Fibroblast of pulmonary artery (primary cell): ENCODE data around the gene AARS2.

ENCODE experiments used
- DNase-seq: peaks from one replicate; pipeline ENCODE4 v3.0.0-alpha.2; 2010; ENCODE audit warnings: low read depth
- H3K4me3 ChIP-seq: replicated peaks from 2 replicates; pipeline ENCODE4 v1.5.1; 2011; ENCODE audit warnings: low read depth, mild to moderate bottlenecking, control low read depth, low read length, moderate library complexity
- TF ChIP-seq, protein P1 (sequence below): IDR thresholded peaks from 2 replicates; pipeline ENCODE4 v1.5.1; 2011; ENCODE audit warnings: mild to moderate bottlenecking, control low read depth, low read length, inconsistent platforms; ENCODE audit errors: missing control alignments

AARS2 gene

DNA sequence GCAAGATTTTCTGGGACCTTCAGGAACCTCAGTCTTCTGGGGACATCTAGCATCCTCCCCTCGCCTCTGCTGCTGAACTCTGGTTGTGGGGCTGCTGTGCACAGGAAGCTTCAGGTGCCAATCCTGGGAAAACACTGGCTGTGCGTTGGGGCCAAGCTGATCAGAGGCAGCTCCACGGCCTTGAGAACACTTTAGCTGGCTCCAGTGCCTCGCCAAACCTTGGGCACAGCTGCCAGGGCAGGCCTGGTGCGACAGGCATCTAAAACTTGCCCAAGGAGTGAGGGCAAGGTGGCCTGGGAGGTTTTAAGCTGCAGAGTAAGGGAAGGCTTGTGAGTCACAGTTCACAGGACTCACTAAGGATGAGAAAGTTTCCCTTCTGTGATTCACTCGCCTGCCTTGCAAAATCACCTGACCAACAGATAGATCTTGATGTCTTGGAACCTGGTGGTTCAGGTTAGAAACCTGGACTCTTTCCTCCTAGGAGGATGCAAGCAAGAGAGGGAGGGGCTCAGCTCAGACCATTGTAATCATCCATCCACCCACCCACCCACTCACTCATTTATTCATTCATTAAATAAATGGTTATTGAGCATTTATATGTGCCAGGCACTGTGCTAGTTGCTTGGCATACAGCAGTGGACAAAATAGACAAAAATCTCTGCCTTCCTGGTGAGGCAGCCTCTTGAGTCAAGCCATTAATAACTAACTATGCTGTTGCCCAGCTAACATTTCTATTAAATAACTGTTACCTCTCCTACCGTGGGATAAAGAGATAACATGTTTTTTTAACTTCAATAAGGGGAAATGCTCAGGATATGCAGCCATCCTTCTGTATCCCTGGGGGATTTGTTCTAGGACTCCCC, 26.8 kb upstream of the AARS2 start:
- TF ChIP-seq, protein P1, sequence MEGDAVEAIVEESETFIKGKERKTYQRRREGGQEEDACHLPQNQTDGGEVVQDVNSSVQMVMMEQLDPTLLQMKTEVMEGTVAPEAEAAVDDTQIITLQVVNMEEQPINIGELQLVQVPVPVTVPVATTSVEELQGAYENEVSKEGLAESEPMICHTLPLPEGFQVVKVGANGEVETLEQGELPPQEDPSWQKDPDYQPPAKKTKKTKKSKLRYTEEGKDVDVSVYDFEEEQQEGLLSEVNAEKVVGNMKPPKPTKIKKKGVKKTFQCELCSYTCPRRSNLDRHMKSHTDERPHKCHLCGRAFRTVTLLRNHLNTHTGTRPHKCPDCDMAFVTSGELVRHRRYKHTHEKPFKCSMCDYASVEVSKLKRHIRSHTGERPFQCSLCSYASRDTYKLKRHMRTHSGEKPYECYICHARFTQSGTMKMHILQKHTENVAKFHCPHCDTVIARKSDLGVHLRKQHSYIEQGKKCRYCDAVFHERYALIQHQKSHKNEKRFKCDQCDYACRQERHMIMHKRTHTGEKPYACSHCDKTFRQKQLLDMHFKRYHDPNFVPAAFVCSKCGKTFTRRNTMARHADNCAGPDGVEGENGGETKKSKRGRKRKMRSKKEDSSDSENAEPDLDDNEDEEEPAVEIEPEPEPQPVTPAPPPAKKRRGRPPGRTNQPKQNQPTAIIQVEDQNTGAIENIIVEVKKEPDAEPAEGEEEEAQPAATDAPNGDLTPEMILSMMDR = no peak
- no peak overlapping the region for H3K4me3 ChIP-seq
- peak; percentile 10 for DNase-seq

DNA sequence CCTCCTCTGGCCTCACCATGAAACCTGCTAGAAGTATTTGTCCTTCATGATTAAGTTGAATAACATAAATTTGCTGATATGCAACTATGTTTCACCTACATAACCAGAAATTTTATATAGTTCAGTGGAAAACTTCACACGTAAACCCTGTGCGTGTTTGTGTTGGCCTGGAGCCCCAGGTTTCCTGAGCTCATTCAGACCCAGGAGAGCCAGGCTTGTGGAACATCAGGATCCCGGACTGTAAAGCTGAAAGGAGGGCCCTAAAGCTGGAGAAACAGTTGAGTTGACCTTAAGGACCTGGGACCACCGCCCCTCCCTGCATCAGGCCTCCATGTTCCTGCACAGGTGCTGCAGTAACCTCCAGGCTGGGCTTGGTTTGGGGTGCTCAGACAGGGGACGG, 26.2 kb upstream of the AARS2 start:
- DNase-seq = no peak
- TF ChIP-seq, protein P1 = no peak
- H3K4me3 ChIP-seq = no peak overlapping the region

DNA sequence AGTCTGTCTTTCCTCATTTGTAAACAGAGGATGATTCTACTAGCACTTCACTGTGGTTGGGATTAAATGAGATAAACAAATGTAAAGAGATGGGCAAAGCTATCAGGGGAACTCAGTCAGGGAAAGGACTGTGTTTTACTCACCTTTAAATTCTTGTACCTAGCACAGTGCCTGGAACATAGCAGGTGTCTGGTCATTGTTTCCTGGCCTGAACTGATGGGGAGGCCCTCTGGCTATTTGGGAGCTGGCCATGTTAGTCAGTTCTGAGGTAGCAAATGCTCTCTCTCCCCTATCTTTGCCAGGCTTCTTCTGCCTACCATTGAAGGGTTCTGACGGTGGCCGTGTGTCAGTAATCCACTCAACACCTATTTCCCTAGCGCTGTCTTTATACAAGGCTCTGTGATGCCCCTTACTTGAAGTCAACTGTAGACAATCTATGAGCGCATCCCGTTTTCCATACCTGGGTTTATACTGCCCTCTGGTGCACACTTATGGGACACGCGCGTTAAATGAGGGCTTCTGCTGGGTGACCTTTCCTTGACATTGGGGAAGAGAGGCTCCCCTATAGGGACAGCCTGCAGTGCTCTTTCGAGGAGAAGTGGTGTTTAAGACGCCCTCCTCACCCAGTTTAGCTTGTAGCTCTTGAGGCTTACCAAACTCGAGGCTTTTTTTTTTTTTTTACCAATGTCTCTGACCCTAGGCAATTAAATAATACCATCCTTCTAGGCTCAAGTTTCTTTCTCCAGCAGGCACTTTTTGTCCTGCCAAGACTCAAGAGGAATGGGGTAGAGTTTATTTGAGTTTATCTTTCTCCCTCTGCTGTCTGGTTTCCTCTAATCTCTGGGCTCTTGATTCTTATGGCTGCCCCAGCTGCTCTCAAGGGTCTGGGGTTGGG, 25.3 kb upstream of the AARS2 start:
- TF ChIP-seq, protein P1 = peak; percentile 76
- DNase-seq = peak; percentile 67
- no peak overlapping the region for H3K4me3 ChIP-seq

DNA sequence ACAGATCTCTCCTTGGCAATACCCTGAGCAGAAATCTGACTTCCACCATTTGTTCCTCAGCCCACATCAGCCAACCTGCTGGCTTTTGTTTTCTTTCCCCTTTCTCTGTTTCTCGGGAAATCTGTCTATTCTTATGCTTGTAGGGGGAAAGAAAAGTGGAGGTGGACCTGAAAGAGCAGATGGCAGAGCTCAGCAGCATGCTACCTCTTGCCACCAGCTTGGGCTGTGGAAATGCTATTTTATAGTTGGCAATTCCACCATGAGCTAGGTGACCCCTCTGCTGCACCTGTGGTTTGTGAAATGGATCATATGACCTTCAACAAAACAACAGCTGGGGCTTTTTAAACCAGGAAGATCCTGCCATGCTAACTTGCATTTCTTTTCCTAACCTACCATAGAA, 22.5 kb upstream of the AARS2 start:
- H3K4me3 ChIP-seq = no peak overlapping the region
- no peak for DNase-seq
- TF ChIP-seq, protein P1 = no peak

DNA sequence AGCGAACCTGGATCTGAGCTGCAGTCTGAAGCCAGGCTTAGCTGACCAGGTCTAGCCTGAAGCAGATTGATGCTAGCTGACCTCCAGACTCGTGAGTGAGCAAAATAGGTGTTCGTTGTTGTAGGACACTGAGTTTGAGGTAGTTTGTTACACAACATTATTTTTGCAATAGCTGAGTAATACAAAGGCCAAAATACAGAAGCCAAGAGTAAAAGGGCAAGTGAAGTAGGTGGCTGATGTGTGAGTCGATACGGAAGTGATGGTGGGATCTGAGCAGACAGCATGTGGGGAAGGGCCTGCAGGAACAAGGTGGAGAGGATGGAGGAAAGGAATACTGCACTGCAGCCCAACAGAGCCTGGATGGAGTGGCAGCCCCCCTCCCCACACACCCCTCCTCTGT, 20.8 kb upstream of the AARS2 start:
- no peak for DNase-seq
- TF ChIP-seq, protein P1 = no peak
- H3K4me3 ChIP-seq = no peak overlapping the region

DNA sequence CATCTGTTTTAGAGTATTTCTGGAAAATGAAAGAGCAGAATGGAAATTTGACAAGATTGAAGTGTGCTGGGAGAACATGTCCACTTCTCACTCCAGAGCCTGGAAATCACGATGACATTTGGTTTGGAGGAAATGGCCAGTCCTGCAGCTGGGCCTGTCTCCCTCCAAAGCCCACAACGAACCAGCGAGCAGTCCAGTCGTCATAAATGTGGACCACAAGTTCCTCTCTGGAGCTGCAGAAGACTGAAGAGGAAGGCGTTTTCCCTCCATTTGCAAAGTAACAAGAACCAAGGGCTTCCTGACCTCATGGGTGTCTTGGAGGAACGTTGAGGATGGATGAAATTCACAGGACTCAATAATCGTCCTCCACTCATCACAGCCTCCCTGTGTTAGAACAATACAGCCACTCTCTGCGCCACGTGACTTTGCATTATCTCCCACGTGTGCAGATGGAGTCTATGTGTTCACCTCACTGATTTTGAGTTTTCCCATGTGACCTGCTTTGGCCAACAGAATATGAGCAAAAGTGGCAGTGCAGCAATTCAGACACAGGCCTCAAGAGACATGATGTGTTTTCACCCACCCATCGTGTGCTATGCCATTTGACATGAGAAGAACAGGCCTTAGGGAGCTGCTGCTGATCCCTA, 20.2 kb upstream of the AARS2 start:
- no peak overlapping the region for H3K4me3 ChIP-seq
- no peak for DNase-seq
- TF ChIP-seq, protein P1 = no peak
